Small intestine (tissue), 7 donors: ENCODE results near the gene TAS2R43. TPM values are rescaled to one million over a fixed set of nuclear protein-coding genes. Genes with fewer than 3 reads are reported as not detected.
"Not testable (repeated sequence)": the region's sequence is repeated elsewhere in the genome, so short reads cannot be mapped to it uniquely, and the experiment has no call there.

Experiments used
- DNase-seq, 2 donors: peaks; one replicate each; pipeline versions ENCODE4 v3.0.0 to v3.0.0-alpha.2; 2013
- FAIRE-seq: peaks from 2 replicates; lab custom pipeline; 2012; peaks lifted over from hg19 to GRCh38; lab: Jason Lieb, UNC
- H3K27ac ChIP-seq, 3 donors: one replicate each; pipeline ENCODE4 v1.5.1; 2013; ENCODE audit warnings: low read length in 2 of 3, mild to moderate bottlenecking in 2 of 3, control low read depth in 1 of 3, inconsistent platforms in 1 of 3, low read depth in 1 of 3, moderate library complexity in 1 of 3
- H3K27me3 ChIP-seq, 3 donors: one replicate each; pipeline ENCODE4 v1.6.1; 2013; ENCODE audit warnings: low read length in 3 of 3, inconsistent platforms in 1 of 3; ENCODE audit not compliant: control insufficient read depth in 3 of 3, insufficient read depth in 3 of 3
- H3K36me3 ChIP-seq, 3 donors: one replicate each; pipeline ENCODE4 v1.6.1; 2013; ENCODE audit warnings: low read length in 3 of 3, inconsistent platforms in 1 of 3, low read depth in 1 of 3, mild to moderate bottlenecking in 1 of 3, moderate library complexity in 1 of 3; ENCODE audit not compliant: control insufficient read depth in 3 of 3, insufficient read depth in 2 of 3
- H3K4me1 ChIP-seq, 3 donors: one replicate each; pipeline ENCODE4 v1.6.1; 2013; ENCODE audit warnings: low read length in 2 of 3, inconsistent platforms in 1 of 3, low read depth in 1 of 3, mild to moderate bottlenecking in 1 of 3, moderate library complexity in 1 of 3; ENCODE audit not compliant: control insufficient read depth in 3 of 3, insufficient read depth in 2 of 3
- H3K4me3 ChIP-seq, 3 donors: one replicate each; pipeline ENCODE4 v1.5.1; 2013; ENCODE audit warnings: low read length in 3 of 3, control low read depth in 1 of 3, inconsistent platforms in 1 of 3, low read depth in 1 of 3, mild to moderate bottlenecking in 1 of 3, moderate library complexity in 1 of 3
- H3K9me3 ChIP-seq, 2 donors: one replicate each; pipeline ENCODE4 v1.6.1; 2013; ENCODE audit warnings: low read depth in 1 of 2, low read length in 1 of 2; ENCODE audit not compliant: control insufficient read depth in 2 of 2, insufficient read depth in 1 of 2
- WGBS, 3 donors: extraction: QIAGEN DNeasy Blood & Tissue Kit; methylation state at CpG; one replicate each; pipeline ENCODE4 v1.1.7; 2013; 5-methylcytosine and 5-hydroxymethylcytosine counted together
- polyA plus RNA-seq, 4 donors: library from polyadenylated mRNA; stranded (reverse) in 3 of 4; unstranded in 1 of 4; fragments of 200-250 nt in 3 of 4; fragments of 120-200 nt in 1 of 4; gene quantifications; one replicate each; pipeline versions ENCODE4 v1.2.1 to v1.2.3, GENCODE V29; 2013
- donor health status: healthy with polysubstance abuse.
- donor health status: control.
- donor health status: control.
- donor health status: Bipolar disorder and iron deficiency.
- donor health status: healthy.

TAS2R43 gene
- polyA plus RNA-seq, 4 donors, result 0.07 to 0.35 TPM; not detected in 2

GRCh38 chr12:11111213-11111612 lies 19.1 kb upstream of the TAS2R43 start:
- not testable (repeated sequence) for H3K4me1 ChIP-seq, H3K27ac ChIP-seq, H3K27me3 ChIP-seq, DNase-seq, FAIRE-seq, H3K4me3 ChIP-seq
- 71 to 88% (median 84%) methylated on average over 1 of the region's 1 CpG for WGBS, 3 donors
- peaks cover 0 to 21% of the 10 kb centered on the region in 2 donors for H3K9me3 ChIP-seq
- peaks cover 0 to 13% (median 0%) of the 10 kb centered on the region in 3 donors for H3K36me3 ChIP-seq

GRCh38 chr12:11108862-11109261 lies 16.7 kb upstream of the TAS2R43 start:
- WGBS, 3 donors, result 80 to 100% (median 87%) methylated on average over 2 of the region's 2 CpGs
- DNase-seq, result no peak
- Histone ChIP-seq H3K27ac (no peak overlapping the region), H3K4me1 (no peaks in the 10 kb centered on the region), H3K27me3 (no peaks in the 10 kb centered on the region), H3K36me3 (peaks cover 0 to 13% (median 0%) of the 10 kb centered on the region in 3 donors), H3K4me3 (no peak overlapping the region), H3K9me3 (peaks cover 0 to 17% of the 10 kb centered on the region in 2 donors)
- no peak for FAIRE-seq

GRCh38 chr12:11107719-11108118 lies 15.6 kb upstream of the TAS2R43 start:
- no peak for FAIRE-seq
- H3K27ac ChIP-seq, result no peak overlapping the region
- no peaks in the 10 kb centered on the region for H3K27me3 ChIP-seq
- DNase-seq, result no peak
- no peak overlapping the region for H3K4me3 ChIP-seq
- no peaks in the 10 kb centered on the region for H3K4me1 ChIP-seq
- H3K9me3 ChIP-seq, result peaks cover 0 to 17% of the 10 kb centered on the region in 2 donors
- 90 to 96% (median 92%) methylated on average over 1 of the region's 1 CpG for WGBS, 3 donors
- H3K36me3 ChIP-seq, result peaks cover 0 to 13% (median 0%) of the 10 kb centered on the region in 3 donors

GRCh38 chr12:11106288-11106687 lies 14.2 kb upstream of the TAS2R43 start:
- Histone ChIP-seq H3K4me3 (no peak overlapping the region), H3K27ac (no peak overlapping the region), H3K4me1 (no peaks in the 10 kb centered on the region), H3K27me3 (no peaks in the 10 kb centered on the region), H3K36me3 (peaks cover 0 to 13% (median 0%) of the 10 kb centered on the region in 3 donors), H3K9me3 (peaks cover 0 to 17% of the 10 kb centered on the region in 2 donors)
- 94 to 98% (median 97%) methylated on average over 2 of the region's 2 CpGs for WGBS, 3 donors
- no peak for DNase-seq
- no peak for FAIRE-seq

GRCh38 chr12:11105546-11105945 lies 13.4 kb upstream of the TAS2R43 start:
- no peak for DNase-seq
- H3K27ac ChIP-seq, result no peak overlapping the region
- 47 to 71% (median 71%) methylated on average over 2 of the region's 2 CpGs for WGBS, 3 donors
- H3K4me1 ChIP-seq, result no peaks in the 10 kb centered on the region
- no peaks in the 10 kb centered on the region for H3K27me3 ChIP-seq
- peaks cover 0 to 17% of the 10 kb centered on the region in 2 donors for H3K9me3 ChIP-seq
- H3K36me3 ChIP-seq, result peaks cover 0 to 17% (median 0%) of the 10 kb centered on the region in 3 donors
- no peak for FAIRE-seq
- no peak overlapping the region for H3K4me3 ChIP-seq

- WGBS, 3 donors, result no CpG with 5 or more reads among the region's 2 CpGs
- not testable (repeated sequence) for H3K4me1 ChIP-seq, H3K4me3 ChIP-seq, H3K36me3 ChIP-seq, DNase-seq, H3K27me3 ChIP-seq, H3K27ac ChIP-seq, FAIRE-seq, H3K9me3 ChIP-seq
Observed at GRCh38 chr12:11094910-11095309, 2.8 kb upstream of the TAS2R43 start.

GRCh38 chr12:11089246-11089645 lies 2.9 kb downstream of the TAS2R43 start:
- WGBS, 3 donors, result 22 to 90% (median 89%) methylated on average over 1 to 5 of the region's 5 CpGs
- FAIRE-seq (no peak), DNase-seq (no peak)
- Histone ChIP-seq H3K9me3 (peaks cover 0 to 7% of the 10 kb centered on the region in 2 donors), H3K4me3 (no peak overlapping the region), H3K36me3 (peaks cover 0 to 4% (median 0%) of the 10 kb centered on the region in 3 donors), H3K4me1 (no peaks in the 10 kb centered on the region), H3K27ac (no peak overlapping the region), H3K27me3 (no peaks in the 10 kb centered on the region)

GRCh38 chr12:11085419-11085818 lies 6.7 kb downstream of the TAS2R43 start:
- H3K27me3 ChIP-seq, result no peaks in the 10 kb centered on the region
- WGBS, 3 donors, result 70 to 81% methylated on average over 3 of the region's 3 CpGs; no CpG with 5 or more reads in 1 of the 3 donors
- H3K4me3 ChIP-seq, result no peak overlapping the region
- DNase-seq (no peak), FAIRE-seq (no peak)
- peaks cover 0 to 4% (median 0%) of the 10 kb centered on the region in 3 donors for H3K36me3 ChIP-seq
- no peaks in the 10 kb centered on the region for H3K4me1 ChIP-seq
- no peak overlapping the region for H3K27ac ChIP-seq
- H3K9me3 ChIP-seq, result peaks cover 0 to 10% of the 10 kb centered on the region in 2 donors

GRCh38 chr12:11081987-11082386 lies 10.1 kb downstream of the TAS2R43 start:
- Histone ChIP-seq H3K4me3 (no peak overlapping the region), H3K27ac (no peak overlapping the region), H3K36me3 (no peaks in the 10 kb centered on the region), H3K27me3 (no peaks in the 10 kb centered on the region), H3K4me1 (no peaks in the 10 kb centered on the region), H3K9me3 (peaks cover 0 to 10% of the 10 kb centered on the region in 2 donors)
- 100% methylated on average over 2 of the region's 2 CpGs; no CpG with 5 or more reads in 1 of the 3 donors for WGBS, 3 donors
- FAIRE-seq (no peak), DNase-seq (no peak)
